Islet precursor cell (in vitro differentiated cells): Measurements from ENCODE around the gene GRIN2A.

Source experiments
- DNase-seq: peaks from one replicate; pipeline ENCODE4 v3.0.0-alpha.2; 2018

The GRIN2A gene

DNA sequence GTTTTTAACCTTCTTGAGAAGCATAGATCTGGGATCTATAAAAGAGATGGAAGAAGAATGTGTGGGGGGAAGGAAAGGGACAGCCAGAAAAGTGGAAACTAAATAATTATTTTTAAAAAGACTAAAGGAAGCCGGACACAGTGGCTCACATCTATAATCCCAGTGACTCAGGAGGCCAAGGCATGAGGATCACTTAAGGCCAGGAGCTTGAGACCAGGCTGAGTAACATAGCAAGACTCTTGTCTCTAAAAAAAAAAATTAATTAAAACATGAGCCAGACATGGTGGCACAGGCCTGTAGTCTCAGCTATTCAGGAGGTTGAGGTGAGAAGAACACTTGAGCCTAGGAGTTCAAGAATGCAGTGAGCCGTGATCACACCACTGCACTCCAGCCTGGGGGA, 335.1 kb downstream of the GRIN2A start:
- no peak for DNase-seq

DNA sequence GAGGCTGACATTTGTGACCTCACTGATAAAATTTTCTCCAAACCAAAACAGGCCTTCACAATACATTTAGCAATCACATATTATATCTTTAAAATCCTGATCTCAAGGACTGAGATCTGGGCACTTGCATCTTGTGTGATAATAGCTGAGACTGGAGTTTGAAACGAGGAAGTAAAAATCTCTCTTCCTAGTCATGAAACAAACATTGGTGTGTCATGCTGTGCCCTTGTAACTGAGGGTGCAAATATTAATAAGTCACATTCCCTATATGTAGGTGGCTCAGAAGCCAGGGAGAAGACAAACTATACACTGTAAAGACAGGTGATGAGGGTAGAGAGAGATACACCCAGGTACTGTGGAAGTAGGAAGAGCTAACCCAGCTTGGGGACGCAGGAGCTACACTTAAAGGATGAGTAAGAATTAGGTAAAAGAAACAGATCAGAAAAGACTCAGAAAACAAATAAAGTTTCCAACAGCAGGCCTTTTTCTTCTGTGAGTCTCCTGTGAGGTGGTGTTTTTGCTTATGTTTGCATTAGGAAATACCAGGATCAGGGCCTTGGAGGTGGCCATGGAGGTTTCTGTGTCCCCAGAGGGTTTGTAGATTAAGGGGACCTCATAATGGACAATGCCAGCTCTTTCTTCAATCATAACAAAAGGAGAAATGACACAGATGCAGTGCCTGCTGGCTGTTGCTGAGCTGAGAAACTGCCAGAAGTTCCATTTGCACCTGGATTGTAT, 335.7 kb downstream of the GRIN2A start:
- DNase-seq, result no peak

DNA sequence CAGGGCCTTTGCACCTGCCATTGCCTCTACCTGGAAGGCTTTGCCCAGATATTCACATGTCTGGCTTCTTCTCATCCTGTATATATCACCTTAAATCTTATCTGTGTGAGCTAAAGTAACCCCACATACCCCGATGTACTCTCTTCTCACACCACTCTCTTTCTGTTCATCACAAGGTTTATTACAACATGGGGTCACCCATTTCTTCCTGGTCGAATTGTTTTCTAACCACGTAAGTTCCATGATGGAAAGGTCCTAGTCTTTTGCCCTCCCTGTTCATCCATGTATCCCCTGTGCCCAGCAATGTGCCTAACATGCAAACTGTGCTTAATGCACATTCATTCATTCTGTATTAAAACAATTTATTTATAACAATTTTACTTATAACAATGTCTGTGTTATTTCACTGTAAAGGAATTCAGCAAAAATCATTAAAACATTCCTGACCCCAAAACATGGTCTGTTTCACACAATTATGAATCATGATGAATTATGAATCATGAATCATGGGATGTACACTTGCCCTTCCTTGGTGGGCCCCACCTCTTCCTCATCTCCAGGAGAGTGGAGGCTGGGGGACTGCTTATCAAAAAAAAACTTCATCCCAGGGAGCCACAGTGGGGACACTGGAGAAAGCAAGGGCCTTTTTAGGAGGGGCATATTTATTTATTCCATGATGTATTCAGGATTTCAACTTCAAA, 336.4 kb downstream of the GRIN2A start:
- no peak for DNase-seq

DNA sequence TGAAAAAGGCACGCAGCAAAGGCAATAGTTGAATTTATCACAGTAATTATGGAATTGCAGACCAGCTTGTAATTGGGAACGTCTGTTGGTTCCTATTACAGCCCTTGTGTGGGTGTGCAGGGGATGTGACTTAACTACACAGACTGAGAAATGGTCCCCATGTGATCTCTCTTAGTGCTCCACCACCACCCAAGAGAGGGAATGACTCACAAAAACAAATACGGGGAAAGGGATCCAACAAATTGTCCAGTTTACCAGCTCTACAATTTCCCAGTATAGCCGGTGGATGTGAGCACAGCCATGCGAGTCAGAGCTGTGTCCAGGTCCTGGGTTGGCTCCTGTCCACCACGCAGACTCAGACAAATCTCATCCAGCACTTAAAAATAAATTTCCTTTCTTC, 337.9 kb downstream of the GRIN2A start:
- DNase-seq, result no peak

DNA sequence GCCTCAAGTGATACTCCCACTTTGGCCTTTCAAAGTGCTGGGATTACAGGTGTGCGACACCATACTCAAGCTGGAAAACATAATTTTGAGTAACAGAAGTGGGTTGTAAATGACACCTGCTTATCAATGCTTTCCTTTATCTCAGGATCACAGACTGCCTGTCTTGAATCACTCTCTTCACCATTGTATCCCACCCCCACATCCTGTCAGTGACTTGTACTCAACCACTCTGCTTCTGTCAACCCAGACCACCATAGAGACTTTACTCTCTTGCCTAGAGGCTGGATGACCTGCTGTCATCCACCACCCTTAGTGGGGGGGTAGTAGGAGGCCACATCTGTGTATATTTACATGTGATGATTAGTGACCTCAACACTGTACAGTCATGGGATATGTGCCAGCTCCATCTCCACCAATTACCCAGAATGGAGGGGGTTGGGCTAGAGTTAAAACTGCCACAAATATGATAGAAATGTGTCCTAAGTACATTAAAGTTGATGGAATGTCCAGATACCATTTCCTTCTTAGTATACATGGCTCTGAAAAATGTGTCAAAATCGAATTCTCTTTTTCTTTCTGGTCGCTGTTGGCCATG, 338.7 kb downstream of the GRIN2A start:
- DNase-seq, result no peak

DNA sequence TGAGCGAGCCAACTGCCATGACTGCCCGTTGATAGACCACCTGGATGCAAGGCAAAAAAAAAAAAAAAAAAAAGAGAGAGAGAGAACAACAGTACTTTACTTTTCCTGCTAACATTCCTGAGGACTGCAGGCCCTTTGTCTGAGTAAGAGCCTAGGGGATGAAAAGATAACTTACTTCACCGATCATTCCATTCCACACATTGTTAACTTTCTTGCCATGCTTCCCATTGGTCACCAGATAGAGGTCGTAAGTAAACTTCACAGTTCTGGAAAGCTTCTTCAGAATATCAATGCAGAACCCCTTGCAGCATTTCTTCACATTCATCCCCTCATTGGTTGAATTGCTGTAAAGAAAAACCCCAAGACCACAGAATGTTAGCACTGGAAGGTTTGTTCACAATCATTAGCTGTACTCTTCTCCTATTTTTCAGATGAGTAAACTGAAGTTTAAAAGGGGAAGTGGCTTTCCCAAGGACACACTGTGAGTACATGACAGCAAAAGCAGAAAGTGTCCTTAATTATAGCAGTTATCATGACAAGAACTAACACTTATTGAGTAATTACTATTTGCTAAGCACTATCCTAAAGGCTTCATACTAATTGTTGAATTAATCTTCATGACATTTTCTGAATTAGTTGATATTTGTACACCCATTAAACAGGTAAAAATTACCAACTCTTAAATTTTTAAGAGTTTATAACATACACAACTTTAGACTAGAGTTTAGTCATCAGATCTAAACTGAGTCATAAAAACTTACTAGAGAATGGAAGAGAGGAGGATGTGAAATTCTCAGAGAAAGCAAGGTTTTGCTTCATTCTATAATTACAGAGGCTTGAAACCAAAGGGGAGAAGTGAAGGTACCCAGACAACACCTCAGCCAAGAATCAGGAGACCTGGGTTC, 341.2 kb downstream of the GRIN2A start:
- DNase-seq, result peak; percentile 71

DNA sequence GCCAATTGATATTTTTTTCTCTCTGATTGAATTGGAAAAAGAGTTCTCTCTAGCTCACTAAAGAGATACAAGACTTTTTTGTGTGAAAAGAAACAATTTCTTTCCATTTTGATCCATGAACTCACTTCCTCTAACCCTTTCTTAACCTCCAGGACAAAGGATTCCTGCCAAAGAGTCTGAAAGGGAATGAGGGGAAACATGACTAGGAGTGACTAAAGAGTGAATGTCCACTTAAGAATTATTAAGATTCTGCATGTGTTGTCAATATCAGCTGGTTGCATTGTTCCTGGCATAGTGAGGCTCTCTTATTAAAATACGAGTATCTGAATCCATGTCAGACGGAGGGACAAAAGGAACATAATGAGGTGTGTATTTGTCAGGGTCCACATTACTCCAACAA, 344.7 kb downstream of the GRIN2A start:
- no peak for DNase-seq

DNA sequence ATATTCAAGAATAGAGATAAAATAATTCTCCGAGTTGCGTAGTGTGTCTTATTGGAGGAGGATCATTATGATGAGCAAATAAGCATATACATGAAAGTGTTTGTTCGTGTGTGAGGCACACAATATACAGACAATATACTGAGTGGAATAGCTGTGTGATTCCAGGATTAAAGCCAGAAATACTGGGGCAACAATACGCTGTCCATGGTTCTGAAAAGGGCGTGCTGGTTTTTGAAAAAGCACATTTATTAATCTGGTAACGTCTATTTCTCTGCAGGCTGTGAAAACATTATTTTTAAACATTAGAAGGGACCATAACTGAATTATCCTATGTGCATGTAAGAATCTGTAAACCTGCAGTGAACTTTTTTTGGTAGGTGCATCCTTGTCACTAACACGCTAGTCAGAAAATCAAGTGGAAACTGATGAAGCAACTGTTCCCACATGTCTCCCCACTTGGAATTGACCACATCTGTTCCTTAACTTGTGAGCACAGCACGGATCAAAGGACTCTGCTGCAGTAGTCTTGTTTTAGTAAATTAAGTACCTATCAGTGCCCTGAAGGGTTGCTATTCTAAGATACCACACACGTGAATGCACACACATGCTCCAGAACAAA, 346.0 kb downstream of the GRIN2A start:
- DNase-seq, result no peak

DNA sequence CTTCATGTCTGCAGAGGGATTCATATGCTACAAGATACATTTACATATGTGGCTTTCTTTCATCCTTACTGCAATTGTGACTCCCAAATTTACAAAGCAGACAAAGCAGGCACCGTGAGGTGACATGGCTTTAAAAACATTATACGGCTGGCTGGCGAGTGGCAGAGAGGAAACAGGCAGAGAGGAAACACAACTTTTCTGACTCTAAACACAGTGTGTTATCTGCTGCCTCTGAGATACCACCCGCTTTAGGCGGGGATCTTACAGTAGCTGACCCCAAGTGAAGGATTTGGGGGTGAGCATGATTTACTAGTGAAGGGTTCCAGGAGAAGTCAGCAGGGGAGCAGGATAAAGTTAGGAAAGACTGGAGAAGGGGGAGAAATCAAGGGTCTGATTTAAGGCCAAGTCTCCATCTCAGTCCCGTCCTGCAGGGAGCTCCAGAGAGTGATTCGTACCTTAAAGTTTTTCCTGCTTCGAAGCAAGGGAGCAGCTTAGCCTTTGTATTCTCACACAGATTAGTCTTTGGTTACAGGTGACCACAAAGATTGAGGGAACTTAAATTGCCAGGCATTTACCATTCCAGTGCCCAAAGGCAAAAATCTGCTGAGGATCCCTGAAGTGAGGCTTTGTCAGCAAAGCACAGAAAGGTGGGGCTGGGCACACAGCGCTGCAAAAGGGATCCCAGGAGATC, 355.0 kb downstream of the GRIN2A start:
- DNase-seq, result peak; percentile 81

DNA sequence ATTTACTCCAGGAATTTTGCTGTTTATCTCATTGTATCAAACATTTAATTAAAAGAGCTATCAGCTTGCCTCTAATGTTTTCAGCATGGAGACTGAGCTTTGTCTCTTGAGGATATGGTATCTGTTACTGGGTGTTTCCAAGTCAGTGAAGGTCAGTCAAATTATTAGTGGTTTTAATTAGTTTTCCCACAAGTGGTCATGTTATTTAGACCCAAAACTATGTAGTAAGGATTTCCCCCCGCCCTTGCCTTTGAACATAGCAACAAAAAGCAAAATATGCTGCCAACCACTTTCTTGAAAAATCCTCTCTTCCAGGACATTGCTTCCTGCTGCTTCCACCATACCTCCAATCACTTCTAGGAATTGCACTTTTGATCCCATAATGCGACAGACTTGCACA, 355.6 kb downstream of the GRIN2A start:
- DNase-seq, result no peak

DNA sequence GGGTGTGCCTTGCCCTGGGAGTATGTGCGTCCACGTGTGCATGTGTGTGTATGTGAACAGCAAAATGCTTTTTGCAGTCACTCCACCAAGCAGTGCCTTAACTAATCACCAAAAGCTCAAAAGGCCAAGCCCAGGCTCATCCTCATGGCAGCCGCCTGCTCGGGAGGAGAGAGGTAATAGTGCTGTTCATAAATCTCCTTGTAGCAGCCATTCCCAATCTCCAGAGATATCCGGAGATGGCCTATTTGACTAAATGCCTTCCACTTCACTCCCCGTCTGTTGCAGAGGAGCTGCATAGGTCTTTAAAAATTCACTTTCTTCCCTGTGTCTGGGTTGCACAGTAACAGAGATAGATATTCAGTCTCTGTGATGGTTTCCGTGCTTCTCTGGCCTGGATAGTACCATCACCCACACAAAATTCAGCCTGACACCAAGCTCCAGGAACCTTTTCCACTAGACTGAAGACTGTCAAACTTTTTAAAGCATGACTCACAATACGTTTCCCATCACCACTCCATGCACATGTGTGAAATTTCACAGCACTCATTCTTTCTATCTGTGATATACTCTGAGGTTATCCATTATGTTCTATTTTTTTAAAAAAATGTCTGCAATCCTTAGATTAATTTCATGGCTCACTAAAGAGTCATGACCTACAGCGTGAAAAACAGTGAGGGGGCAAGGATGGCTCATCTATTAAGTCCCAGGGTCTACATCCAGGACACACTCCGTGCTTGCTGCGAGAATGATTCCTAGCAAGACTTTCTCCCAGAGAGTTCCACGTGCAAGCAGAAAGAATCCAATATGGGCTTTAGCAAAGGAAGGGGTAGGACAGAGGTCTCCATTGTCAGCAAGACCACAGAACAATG, 357.8 kb downstream of the GRIN2A start:
- no peak for DNase-seq

DNA sequence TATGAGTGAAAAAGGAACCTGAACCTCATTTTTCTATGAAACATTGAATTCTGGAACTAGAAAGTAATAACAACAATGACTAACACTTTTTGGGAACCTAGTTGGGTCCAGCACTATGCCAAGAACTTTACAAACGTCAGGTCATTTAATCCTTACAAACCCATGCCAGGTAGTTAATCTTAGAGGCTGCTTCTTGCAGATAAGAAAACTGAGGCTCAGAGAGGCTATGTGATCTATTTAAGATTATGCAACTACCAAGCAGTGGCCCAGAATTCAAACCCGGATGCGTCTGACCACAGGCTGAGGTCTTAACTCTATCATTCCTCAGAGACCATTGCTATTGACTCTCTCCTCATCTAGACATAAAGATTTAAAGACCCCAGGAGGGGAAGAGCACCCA, 358.7 kb downstream of the GRIN2A start:
- DNase-seq, result no peak

DNA sequence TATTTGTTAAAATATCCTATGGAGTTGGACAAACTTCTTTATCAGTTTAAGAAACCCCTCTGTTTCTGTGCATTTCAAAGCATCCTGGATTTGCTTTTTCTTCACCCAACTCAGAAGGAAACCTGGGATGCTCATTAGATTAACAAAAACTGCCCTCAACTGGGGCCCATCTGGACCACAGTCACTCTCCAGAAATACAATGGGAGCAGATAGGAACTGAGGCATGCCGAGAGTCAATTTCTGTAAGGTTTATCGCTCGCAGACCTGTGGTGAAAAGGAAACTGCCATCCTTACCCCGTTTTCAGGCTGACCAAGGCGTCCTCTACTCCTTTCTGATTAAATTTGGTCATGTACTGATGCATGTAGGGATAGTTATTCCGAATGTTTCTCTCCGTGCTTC, 360.3 kb downstream of the GRIN2A start:
- no peak for DNase-seq

DNA sequence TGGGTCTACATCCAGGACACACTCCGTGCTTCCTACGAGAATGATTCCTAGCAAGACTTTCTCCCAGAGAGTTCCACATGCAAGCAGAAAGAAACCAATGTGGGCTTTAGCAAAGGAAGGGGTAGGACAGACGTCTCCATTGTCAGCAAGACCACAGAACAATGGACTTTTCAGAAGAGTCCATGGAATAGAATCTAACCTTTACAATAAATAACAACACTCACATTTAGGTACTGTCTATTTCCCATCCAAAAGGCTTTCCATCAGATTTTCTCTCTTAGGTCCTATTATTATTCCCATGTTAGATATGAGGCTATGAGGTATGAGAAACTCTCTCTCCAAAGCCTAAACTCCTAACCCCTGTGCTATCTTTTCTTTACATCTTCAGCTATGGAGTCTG, 360.9 kb downstream of the GRIN2A start:
- DNase-seq, result no peak

DNA sequence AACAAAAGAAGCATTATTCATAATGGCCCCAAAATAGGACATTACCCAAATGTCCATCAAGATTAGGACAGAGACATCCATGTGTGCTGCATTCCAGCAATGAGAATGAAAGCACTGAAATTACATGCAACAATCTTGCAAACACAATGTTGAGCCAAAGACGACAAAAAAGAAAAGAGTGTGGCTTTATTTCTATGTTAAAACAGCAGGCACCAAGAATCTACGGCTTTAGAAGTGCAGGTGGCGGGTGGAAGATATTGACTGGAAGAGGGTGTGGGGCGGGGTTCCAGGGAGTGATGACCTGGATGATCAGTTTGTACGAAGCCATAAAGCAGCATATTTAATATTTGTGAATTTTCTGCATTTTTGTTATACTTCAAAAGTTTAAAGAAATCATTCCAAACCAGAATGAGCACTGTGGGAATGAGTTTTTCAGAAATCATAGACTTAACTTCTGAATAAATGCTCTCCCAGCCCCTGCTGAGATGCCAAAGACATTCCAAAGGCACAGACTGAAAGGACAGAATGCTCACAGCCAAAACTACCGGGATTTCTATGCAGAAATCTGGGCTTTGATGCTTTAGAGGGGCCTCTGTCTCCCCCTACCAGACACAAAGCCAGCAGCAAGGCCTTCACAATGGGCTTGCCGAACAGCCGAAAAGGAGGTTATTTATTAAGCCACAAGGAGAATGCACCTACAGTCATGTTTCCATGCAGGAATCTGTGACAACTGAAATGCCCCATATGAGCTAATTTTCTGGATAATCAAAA, 361.6 kb downstream of the GRIN2A start:
- peak; percentile 66 for DNase-seq

DNA sequence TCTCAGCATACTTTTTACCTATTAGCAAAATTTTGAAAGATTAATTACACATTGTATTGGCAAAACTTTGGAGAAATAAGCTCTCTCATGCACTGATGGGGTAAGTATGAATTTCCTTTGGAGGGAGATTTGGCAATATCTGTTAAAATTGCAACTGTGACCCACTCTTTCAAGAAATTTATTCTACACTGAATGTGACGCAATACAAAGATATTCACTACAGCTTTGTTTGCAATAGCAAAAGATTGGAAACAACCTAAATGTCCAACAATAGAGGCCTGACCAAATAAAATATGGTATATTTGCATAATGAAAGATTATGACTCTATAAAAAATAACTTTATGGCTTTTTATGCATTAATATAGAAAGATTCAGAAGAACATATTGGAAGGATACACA, 363.5 kb downstream of the GRIN2A start:
- DNase-seq, result no peak

DNA sequence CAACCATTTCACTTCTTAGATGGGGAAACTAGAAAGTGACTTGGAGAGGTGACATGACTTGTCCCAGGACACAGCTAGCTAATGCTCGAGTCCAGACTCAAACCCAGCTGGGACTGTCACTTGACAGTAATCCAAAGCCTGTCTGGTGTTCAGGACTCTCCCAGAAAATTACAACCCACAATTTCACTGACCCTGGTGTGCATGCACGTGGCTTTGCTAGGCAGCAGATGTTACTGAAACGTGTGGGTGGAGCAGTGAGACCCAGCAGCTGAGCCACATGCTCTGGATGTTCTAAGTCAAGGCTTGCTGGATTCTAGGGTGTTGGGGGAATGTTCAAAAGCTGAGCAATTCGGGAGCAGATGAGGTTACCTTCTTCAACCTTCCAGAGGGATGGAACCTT, 364.6 kb downstream of the GRIN2A start:
- DNase-seq, result no peak

DNA sequence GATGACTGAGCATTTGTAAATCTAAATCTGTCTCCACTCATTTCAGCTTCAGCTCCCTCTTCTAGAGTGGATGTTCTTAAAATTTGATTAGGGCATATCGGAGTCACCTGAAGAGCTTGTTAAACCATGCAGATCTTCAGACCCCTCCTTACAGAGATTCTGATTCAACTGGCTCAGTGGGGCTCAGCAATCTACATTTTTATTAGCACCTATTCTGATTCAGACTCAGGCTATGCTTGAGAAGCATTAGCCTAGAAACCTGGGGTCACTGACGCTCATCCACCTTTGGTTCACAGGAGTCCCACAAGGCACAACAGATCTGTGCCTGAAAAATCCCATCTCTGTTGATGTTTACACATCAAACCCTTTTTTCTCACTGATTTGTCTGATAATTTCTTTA, 365.6 kb downstream of the GRIN2A start:
- DNase-seq, result no peak

DNA sequence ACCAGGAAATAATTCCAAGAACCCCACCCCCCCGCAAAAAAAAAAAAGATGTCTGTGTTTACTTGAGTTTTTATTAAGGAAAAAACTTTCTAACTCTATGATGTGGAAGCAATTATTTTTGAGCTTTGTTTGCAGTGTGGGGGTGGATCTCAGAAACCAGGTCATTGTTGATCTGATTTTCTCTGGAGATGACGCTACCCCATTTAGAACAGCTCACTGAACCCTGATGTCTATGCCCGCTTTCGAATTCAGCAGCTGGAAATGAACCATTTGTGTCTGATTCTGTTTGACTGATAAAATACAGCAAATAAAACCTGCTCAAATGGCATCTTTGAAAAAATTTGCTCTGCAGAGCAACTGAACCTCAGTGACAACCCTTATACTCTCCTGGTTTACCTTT, 368.6 kb downstream of the GRIN2A start:
- no peak for DNase-seq

DNA sequence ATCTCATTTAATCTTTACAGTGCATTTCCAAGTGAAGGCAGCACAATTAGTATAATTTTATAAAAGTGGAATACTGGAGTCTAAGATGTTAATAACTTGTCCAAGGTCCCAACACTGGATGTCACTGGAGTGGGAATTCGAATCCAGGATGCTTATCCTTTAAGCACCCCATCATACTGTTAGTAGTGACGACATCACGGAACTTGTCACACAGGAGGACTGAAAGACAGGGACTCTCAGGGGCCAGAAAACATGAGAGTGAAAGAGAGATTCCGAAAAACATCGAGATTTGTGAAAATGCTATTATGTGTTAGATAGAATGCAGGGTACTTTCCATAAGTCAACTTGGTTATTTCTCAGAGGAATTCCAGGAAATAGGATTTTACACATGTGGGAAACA, 374.0 kb downstream of the GRIN2A start:
- DNase-seq, result no peak
